ENCODE data around the gene RBM23. TPM values are rescaled to one million over a fixed set of nuclear protein-coding genes. Genes with fewer than 3 reads are reported as not detected.

The RBM23 gene
- total RNA-seq, 2 experiments from 2014 or later = 87.9 to 111 TPM

- H3K36me3 ChIP-seq (ENCODE audit: insufficient read depth, low read length) = peaks cover 52% of the 10 kb centered on the region
- peak; percentile 53 for TF ChIP-seq CTCF (IDR thresholded peaks at IDR 0.05)
- H3K27me3 ChIP-seq (ENCODE audit: control insufficient read depth in 1 of 2, insufficient read depth in 2 of 2, low read length in 2 of 2) = no peaks in the 10 kb centered on the region
- Mint-ChIP-seq H3K9me3 (no peaks in the 10 kb centered on the region), H3K36me3 (ENCODE audit: low read depth) (peaks cover 64% of the 10 kb centered on the region), H3K4me1 (ENCODE audit: low read depth) (peaks cover 39% of the 10 kb centered on the region), H3K27me3 (no peaks in the 10 kb centered on the region), H3K4me3 (peak overlapping the region; percentile 93), H3K27ac (peak overlapping the region; percentile 87)
- no peaks in the 10 kb centered on the region for H3K9me3 ChIP-seq (ENCODE audit: control insufficient read depth in 1 of 2, insufficient read depth in 1 of 2, low read length in 2 of 2)
- H3K4me3 ChIP-seq (ENCODE audit: low read length) = peak overlapping the region; percentile 94
- POLR2A ChIA-PET = interaction anchor here (0.7 to 4.0 kb wide), 14 partner anchors 7 to 317 kb away, joined by 3 to 97 read pairs (median 4); partner anchors contain the start of genes AJUBA, MRPL52 and REM2
- H3K4me1 ChIP-seq (ENCODE audit: insufficient read depth, low read length) = peaks cover 62% of the 10 kb centered on the region
- H3K27ac ChIP-seq (ENCODE audit: low read depth in 1 of 2, low read length in 2 of 2) = peak overlapping the region in 1 of 2 donors; percentile 93
- no peak for DNase-seq
- ATAC-seq (ENCODE audit: poor library complexity) = no peak
- CTCF ChIA-PET = interaction anchor here (0.6 to 5.3 kb wide), 15 partner anchors 11 to 949 kb away, joined by 3 to 67 read pairs (median 4); partner anchors contain the start of genes DAD1, PRMT5, RBM23 and REM2
- intact Hi-C loops (cut with DNase I, micrococcal nuclease) = loop anchor here (1.0 to 2.0 kb wide), 3 partner anchors 14 to 27 kb away; no protein-coding TSS in a partner anchor
Measured at GRCh38 chr14:22872833-22873520, 46.0 kb downstream of the RBM23 start.

GRCh38 chr14:22872033-22872832, 46.7 kb downstream of the RBM23 start:
- peaks cover 62% of the 10 kb centered on the region for H3K4me1 ChIP-seq (ENCODE audit: insufficient read depth, low read length)
- no peaks in the 10 kb centered on the region for H3K27me3 ChIP-seq (ENCODE audit: control insufficient read depth in 1 of 2, insufficient read depth in 2 of 2, low read length in 2 of 2)
- H3K9me3 ChIP-seq (ENCODE audit: control insufficient read depth in 1 of 2, insufficient read depth in 1 of 2, low read length in 2 of 2) = no peaks in the 10 kb centered on the region
- no peaks in the 10 kb centered on the region for H3K9me3 Mint-ChIP-seq
- peak; percentile 93 for TF ChIP-seq CTCF (IDR thresholded peaks at IDR 0.05)
- H3K27ac ChIP-seq (ENCODE audit: low read depth in 1 of 2, low read length in 2 of 2) = peak overlapping the region; percentile 93 to 98
- H3K4me1 Mint-ChIP-seq (ENCODE audit: low read depth) = peaks cover 39% of the 10 kb centered on the region
- peak overlapping the region; percentile 94 for H3K4me3 ChIP-seq (ENCODE audit: low read length)
- peak overlapping the region; percentile 93 for H3K4me3 Mint-ChIP-seq
- H3K27ac Mint-ChIP-seq = peak overlapping the region; percentile 87
- peak; percentile 51 to 84 (median 68) for DNase-seq
- ChIA-PET CTCF (interaction anchor here (0.5 to 5.3 kb wide), 21 partner anchors 12 to 949 kb away, joined by 3 to 67 read pairs (median 4); partner anchors contain the start of genes DAD1, PRMT5, RBM23 and REM2), POLR2A (interaction anchor here (0.7 to 4.0 kb wide), 21 partner anchors 8 to 316 kb away, joined by 3 to 97 read pairs (median 5); partner anchors contain the start of genes ACIN1, AJUBA, C14orf119 and DAD1)
- peaks cover 44% of the 10 kb centered on the region for H3K36me3 ChIP-seq (ENCODE audit: insufficient read depth, low read length)
- no peaks in the 10 kb centered on the region for H3K27me3 Mint-ChIP-seq
- peaks cover 57% of the 10 kb centered on the region for H3K36me3 Mint-ChIP-seq (ENCODE audit: low read depth)
- peak; percentile 35 for ATAC-seq (ENCODE audit: poor library complexity)
- intact Hi-C loops (cut with DNase I, micrococcal nuclease) = loop anchor here (1.0 to 2.0 kb wide), 3 partner anchors 15 to 28 kb away; no protein-coding TSS in a partner anchor
